Measurements from ENCODE around the gene CLIP4. TPM values are rescaled to one million over a fixed set of nuclear protein-coding genes. Genes with fewer than 3 reads are reported as not detected.
A peak's percentile ranks its signal among the peaks of the same experiment; 100 is the strongest.

The CLIP4 gene
- total RNA-seq, 4 donors from 2014 or later: 24.1 to 48.7 (median 40.1) TPM

- Histone ChIP-seq H3K9me3 (no peaks in the 10 kb centered on the region), H3K36me3 (no peaks in the 10 kb centered on the region), H3K27ac (no peak overlapping the region), H3K4me3 (no peak overlapping the region), H3K27me3 (no peaks in the 10 kb centered on the region), H3K4me1 (no peaks in the 10 kb centered on the region)
- DNase-seq: no peak
- no peak for TF ChIP-seq POLR2A (IDR thresholded peaks at IDR 0.05)
- TF ChIP-seq, protein P1, sequence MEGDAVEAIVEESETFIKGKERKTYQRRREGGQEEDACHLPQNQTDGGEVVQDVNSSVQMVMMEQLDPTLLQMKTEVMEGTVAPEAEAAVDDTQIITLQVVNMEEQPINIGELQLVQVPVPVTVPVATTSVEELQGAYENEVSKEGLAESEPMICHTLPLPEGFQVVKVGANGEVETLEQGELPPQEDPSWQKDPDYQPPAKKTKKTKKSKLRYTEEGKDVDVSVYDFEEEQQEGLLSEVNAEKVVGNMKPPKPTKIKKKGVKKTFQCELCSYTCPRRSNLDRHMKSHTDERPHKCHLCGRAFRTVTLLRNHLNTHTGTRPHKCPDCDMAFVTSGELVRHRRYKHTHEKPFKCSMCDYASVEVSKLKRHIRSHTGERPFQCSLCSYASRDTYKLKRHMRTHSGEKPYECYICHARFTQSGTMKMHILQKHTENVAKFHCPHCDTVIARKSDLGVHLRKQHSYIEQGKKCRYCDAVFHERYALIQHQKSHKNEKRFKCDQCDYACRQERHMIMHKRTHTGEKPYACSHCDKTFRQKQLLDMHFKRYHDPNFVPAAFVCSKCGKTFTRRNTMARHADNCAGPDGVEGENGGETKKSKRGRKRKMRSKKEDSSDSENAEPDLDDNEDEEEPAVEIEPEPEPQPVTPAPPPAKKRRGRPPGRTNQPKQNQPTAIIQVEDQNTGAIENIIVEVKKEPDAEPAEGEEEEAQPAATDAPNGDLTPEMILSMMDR (IDR thresholded peaks at IDR 0.05): no peak
- intact Hi-C loops (cut with DNase I; ENCODE audit: low total_unique reads): no loop called here
Measured at GRCh38 chr2:29123617-29124349, 8.6 kb downstream of the CLIP4 start.

- DNase-seq: no peak
- Histone ChIP-seq H3K27me3 (no peaks in the 10 kb centered on the region), H3K36me3 (no peaks in the 10 kb centered on the region), H3K4me1 (no peaks in the 10 kb centered on the region), H3K9me3 (no peaks in the 10 kb centered on the region), H3K4me3 (no peak overlapping the region), H3K27ac (no peak overlapping the region)
- intact Hi-C loops (cut with DNase I; ENCODE audit: low total_unique reads): no loop called here
- TF ChIP-seq POLR2A (IDR thresholded peaks at IDR 0.05): no peak
- TF ChIP-seq, protein P1 (IDR thresholded peaks at IDR 0.05): no peak
Measured at GRCh38 chr2:29124504-29124903, 9.3 kb downstream of the CLIP4 start.

DNA sequence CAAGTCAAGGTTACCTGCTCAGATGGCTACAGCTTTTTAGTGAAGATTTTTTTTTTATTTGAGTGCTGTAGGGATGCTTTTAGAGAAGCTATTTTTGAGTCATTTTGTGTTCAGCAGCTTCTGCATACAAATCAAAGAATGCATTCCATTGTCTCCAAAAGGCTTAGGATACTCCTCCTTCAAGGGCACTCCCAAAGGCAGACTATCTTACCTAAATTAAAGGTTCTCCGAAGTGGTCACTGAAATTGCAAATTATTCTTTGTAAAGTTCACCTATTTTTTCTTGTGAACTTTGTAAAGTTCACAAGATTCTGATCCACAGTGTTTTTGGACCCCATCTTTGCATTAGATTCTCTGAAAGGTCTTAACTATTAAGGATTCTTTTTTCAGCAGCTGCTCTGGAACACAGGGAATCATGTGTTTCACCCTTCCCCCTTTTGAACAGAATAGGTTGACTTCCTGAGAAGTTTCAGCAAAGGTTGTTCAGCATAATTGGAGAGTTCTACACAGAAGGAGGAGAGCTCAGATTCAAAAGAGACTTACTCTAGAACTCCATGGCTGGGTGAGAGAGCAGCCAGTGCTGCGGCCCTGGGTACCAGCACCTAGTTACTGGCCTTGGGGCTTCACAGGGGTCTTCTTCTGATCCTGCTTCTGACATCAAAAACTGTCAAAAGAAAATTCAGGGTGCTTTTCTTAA lies 14.5 kb downstream of the CLIP4 start:
- Histone ChIP-seq H3K4me1 (no peaks in the 10 kb centered on the region), H3K36me3 (no peaks in the 10 kb centered on the region), H3K27me3 (no peaks in the 10 kb centered on the region), H3K4me3 (no peak overlapping the region), H3K9me3 (no peaks in the 10 kb centered on the region), H3K27ac (peak overlapping the region; percentile 35 to 55)
- intact Hi-C loops (cut with DNase I; ENCODE audit: low total_unique reads): no loop called here
- TF ChIP-seq, protein P1 (IDR thresholded peaks at IDR 0.05): no peak
- TF ChIP-seq POLR2A (IDR thresholded peaks at IDR 0.05): no peak
- DNase-seq: no peak

DNA sequence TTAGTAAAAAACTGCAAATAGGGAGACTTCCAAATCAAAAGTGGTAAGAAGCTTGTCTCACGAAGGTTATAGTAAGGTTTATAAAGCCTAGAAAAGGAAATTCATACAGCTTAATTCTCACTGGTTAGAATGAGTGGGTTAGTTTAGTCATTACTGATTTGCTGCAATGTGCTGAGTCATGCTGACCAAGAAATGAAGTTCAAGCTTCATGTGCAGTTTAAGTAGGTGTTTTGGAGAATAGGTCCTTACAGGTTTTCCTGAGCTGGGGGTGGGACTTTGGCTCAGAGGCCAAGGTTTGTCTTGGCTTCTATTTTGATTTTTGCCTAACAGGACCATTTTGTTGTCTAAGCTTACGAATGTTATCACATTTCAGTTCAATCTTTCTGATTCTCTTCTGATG lies 15.1 kb downstream of the CLIP4 start:
- no peak for DNase-seq
- H3K9me3 ChIP-seq: no peaks in the 10 kb centered on the region
- intact Hi-C loops (cut with DNase I; ENCODE audit: low total_unique reads): no loop called here
- H3K4me1 ChIP-seq: no peaks in the 10 kb centered on the region
- no peak overlapping the region for H3K4me3 ChIP-seq
- TF ChIP-seq POLR2A (IDR thresholded peaks at IDR 0.05): no peak
- TF ChIP-seq, protein P1 (IDR thresholded peaks at IDR 0.05): no peak
- no peaks in the 10 kb centered on the region for H3K36me3 ChIP-seq
- peak overlapping the region; percentile 35 to 55 for H3K27ac ChIP-seq
- no peaks in the 10 kb centered on the region for H3K27me3 ChIP-seq

DNA sequence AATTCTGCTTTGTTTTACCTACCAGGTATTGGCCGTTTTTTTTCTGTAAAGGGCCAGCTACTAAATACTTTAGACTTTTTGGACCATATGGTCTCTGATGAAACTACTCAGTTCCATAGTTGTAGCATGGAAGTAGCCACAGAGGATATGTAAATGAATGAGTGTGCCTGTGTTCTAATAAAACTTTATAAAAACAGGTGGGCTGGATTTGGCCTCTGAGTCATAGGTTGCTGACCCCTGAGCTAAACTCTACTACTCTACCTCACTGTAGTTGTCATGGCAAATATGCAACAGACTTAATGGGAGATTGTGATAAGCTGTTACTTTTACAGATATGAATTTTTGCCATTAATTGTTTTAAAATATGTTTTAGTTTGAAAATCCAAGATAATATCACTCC lies 19.7 kb downstream of the CLIP4 start:
- H3K9me3 ChIP-seq: peaks cover 0 to 4% of the 10 kb centered on the region in 2 donors
- H3K27me3 ChIP-seq: no peaks in the 10 kb centered on the region
- intact Hi-C loops (cut with DNase I; ENCODE audit: low total_unique reads): no loop called here
- no peak overlapping the region for H3K27ac ChIP-seq
- H3K4me3 ChIP-seq: no peak overlapping the region
- no peaks in the 10 kb centered on the region for H3K4me1 ChIP-seq
- no peaks in the 10 kb centered on the region for H3K36me3 ChIP-seq
- no peak for DNase-seq
- TF ChIP-seq, protein P1 (IDR thresholded peaks at IDR 0.05): no peak
- TF ChIP-seq POLR2A (IDR thresholded peaks at IDR 0.05): no peak

Measured in uterus (tissue), 4 donors.